Measurements from ENCODE around the gene ADAMTS6. TPM values are rescaled to one million over a fixed set of nuclear protein-coding genes. Genes with fewer than 3 reads are reported as not detected.

The ADAMTS6 gene, protein sequence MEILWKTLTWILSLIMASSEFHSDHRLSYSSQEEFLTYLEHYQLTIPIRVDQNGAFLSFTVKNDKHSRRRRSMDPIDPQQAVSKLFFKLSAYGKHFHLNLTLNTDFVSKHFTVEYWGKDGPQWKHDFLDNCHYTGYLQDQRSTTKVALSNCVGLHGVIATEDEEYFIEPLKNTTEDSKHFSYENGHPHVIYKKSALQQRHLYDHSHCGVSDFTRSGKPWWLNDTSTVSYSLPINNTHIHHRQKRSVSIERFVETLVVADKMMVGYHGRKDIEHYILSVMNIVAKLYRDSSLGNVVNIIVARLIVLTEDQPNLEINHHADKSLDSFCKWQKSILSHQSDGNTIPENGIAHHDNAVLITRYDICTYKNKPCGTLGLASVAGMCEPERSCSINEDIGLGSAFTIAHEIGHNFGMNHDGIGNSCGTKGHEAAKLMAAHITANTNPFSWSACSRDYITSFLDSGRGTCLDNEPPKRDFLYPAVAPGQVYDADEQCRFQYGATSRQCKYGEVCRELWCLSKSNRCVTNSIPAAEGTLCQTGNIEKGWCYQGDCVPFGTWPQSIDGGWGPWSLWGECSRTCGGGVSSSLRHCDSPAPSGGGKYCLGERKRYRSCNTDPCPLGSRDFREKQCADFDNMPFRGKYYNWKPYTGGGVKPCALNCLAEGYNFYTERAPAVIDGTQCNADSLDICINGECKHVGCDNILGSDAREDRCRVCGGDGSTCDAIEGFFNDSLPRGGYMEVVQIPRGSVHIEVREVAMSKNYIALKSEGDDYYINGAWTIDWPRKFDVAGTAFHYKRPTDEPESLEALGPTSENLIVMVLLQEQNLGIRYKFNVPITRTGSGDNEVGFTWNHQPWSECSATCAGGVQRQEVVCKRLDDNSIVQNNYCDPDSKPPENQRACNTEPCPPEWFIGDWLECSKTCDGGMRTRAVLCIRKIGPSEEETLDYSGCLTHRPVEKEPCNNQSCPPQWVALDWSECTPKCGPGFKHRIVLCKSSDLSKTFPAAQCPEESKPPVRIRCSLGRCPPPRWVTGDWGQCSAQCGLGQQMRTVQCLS (N-terminal part only)
- total RNA-seq (2021; fragmentation: NEBNext Ultra II Directional; extraction: Animal tissue kit (Norgen Biotek cat#: 25700)) = 10 to 100 TPM; 23.1 to 29.9 (median 28.3) TPM
- long read RNA-seq, full-length matches to known transcripts = 1 of 9 reads
- long read RNA-seq, partial matches to known transcripts = 0 of 9 reads
- long read RNA-seq, other reads (novel, unspliced or antisense) = 8 of 9 reads

GRCh38 chr5:65481635-65482295, at the start of gene ADAMTS6:
TSS of gene ADAMTS6 (minus strand) at chr5:65481920. CDS start at chr5:65473673, 8,247 bp downstream.
- DNase-seq = peak; percentile 94
- H3K27ac Mint-ChIP-seq = no peak within 1 kb of the TSS
- no peak within 1 kb of the TSS for H3K4me3 Mint-ChIP-seq
- no peaks in the 10 kb centered on the region; the same call in 1 of the 2 replicates for H3K27me3 Mint-ChIP-seq (ENCODE audit: insufficient read depth)
- TF ChIP-seq CTCF (IDR thresholded peaks at IDR 0.05) = no peak
- H3K36me3 Mint-ChIP-seq (ENCODE audit: low read depth) = peaks cover 5% of the 10 kb centered on the region; the same call in 1 of the 2 replicates
- no peaks in the 10 kb centered on the region for H3K9me3 Mint-ChIP-seq
- peaks cover 7% of the 10 kb centered on the region for H3K4me1 Mint-ChIP-seq (ENCODE audit: low read depth)

DNA sequence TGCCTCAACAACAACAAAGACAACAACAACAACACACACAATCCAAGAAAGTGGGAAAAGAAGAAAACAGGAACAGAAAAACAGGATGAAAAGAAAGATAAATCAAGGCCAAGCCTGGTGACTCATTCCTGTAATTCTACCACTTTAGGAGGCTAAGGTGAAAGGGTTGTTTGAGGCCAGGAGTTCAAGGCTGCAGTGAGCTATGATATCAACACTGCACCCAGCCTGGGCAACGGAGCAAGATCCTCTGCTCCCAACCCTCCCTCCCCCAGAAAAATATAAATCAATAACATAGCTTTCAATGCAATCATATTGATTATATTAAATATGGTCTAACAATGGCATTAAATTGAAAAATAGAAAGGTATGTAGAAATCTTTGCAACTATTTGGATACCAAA, 49.2 kb upstream of the ADAMTS6 start:
- H3K9me3 Mint-ChIP-seq = no peaks in the 10 kb centered on the region
- no peak for TF ChIP-seq CTCF (IDR thresholded peaks at IDR 0.05)
- H3K4me1 Mint-ChIP-seq (ENCODE audit: low read depth) = no peaks in the 10 kb centered on the region
- DNase-seq = no peak
- no peak overlapping the region for H3K4me3 Mint-ChIP-seq
- no peaks in the 10 kb centered on the region for H3K27me3 Mint-ChIP-seq (ENCODE audit: insufficient read depth)
- no peaks in the 10 kb centered on the region; the same call in 1 of the 2 replicates for H3K36me3 Mint-ChIP-seq (ENCODE audit: low read depth)
- no peak overlapping the region for H3K27ac Mint-ChIP-seq

DNA sequence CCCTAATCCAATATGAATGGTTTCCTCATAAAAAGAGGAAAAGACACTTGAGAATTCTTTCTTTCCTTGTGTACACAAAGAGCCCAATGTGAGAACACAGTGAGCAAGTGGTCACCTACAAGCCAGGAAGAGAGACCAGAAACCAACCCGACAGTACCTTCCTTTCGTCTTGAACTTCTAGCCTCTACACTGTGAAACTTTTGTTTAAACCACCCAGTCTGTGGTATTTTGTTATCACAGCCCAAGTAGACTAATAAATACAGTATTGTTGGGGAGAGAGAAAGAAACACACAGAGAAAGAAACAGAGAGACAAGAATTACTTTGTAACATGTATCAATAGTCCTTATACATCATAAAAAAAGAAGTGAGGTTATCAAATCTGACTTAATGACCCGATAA, 44.0 kb upstream of the ADAMTS6 start:
- Mint-ChIP-seq H3K27ac (no peak overlapping the region), H3K4me1 (ENCODE audit: low read depth) (no peaks in the 10 kb centered on the region), H3K36me3 (ENCODE audit: low read depth) (no peaks in the 10 kb centered on the region; the same call in 1 of the 2 replicates), H3K9me3 (no peaks in the 10 kb centered on the region), H3K27me3 (ENCODE audit: insufficient read depth) (no peaks in the 10 kb centered on the region), H3K4me3 (no peak overlapping the region)
- no peak for TF ChIP-seq CTCF (IDR thresholded peaks at IDR 0.05)
- DNase-seq = no peak

DNA sequence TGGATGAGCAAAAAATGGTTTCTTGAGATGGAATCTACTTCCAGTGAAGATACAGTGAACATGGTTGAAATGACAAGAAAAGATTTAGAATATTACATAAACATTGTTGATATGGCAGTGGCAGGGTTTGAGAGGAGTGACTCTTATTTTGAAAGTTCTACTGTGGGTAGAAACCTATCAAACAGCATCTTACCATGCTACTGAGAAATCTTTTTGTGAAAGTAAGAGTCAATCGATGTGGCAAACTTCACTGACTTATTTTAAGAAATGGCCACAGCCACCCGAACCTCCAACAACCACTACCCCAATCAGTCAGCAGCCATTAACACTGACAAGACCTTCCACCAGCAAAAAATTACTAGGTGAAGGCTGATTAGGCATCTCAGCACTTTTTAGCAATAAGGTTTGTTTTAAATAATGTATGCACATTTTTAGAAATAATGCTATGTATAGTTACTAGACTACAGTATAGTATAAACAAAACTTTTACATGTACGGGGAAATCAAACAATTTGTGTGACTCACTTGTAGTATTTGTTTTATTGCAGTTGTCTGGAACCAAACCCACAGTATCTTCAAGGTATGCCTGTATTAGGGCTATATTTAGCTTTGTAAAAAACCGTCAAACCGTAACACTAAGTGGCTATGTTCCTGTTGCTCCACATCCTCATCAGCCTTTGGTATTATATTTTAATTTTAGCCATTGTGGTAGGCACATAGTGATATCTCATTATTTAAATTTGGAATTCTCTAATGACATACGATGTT, 30.6 kb upstream of the ADAMTS6 start:
- Mint-ChIP-seq H3K27ac (no peak overlapping the region), H3K9me3 (no peaks in the 10 kb centered on the region)
- TF ChIP-seq CTCF (IDR thresholded peaks at IDR 0.05) = no peak

More for the DNA sequence above, 30.6 kb upstream of the ADAMTS6 start:
- peaks cover 7% of the 10 kb centered on the region for H3K36me3 Mint-ChIP-seq (ENCODE audit: low read depth)
- peaks cover 42% of the 10 kb centered on the region for H3K4me1 Mint-ChIP-seq (ENCODE audit: low read depth)
- H3K27me3 Mint-ChIP-seq (ENCODE audit: insufficient read depth) = no peaks in the 10 kb centered on the region
- no peak for DNase-seq
- no peak overlapping the region for H3K4me3 Mint-ChIP-seq

Data from HFFc6 (cell line).